Mammary epithelial cell (primary cell): Measurements from ENCODE around the gene ASB2.

Experiments used
- CTCF ChIP-seq, 2 donors: IDR thresholded peaks in 1 of 2; conservative IDR thresholded peaks in 1 of 2; 2 replicates each; pipeline ENCODE4 v1.5.1; 2011 to 2012; ENCODE audit warnings: inconsistent platforms in 2 of 2, low read length in 2 of 2, mild to moderate bottlenecking in 2 of 2, control low read depth in 1 of 2, low read depth in 1 of 2; ENCODE audit not compliant: insufficient read depth in 1 of 2; ENCODE audit errors: extremely low read depth in 1 of 2
- EZH2 ChIP-seq: IDR thresholded peaks from 2 replicates; pipeline ENCODE4 v1.6.1; 2012; ENCODE audit warnings: low read length, inconsistent platforms, borderline replicate concordance

DNA sequence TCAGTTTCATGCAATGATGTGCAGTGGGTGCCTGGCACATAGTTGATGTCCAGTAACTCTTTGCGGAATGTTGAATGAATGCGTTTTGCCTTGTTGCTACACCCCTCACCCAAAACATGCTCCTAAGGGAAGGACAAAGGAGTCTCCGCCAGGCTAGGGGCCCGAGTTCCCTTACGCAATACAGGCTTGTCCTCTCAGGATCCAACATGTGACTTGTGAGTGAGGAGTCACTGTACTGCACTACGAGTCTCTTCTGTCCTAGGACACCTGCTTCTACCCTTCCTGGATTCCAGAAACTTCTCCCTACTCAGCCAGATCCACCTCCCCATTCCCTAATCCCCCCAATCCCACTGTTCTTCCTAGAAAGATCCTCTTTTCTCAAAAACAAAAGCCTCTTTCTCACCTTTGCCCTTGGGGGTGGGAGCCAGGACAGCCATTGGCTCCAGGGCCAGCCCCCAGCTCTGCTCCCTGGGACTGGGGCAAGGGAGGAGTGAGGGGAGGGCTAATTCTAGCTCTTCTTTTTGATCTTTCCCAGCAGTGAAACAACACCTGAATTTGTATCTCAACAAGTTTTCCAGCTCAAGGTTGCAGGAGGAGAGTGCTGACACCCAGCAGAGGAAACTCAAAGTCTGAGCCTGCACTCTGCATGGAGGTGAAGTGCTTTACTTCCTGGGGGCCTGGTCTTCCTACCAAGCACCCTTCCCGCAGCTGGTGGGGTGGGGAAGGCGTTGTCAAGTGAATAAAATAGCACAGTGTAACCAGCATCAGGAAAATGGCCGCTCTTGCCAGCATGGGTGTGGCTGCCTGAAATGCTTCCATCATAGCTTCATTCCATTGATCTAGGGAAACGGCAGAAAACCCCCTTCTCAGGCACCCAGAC, 46.4 kb upstream of the ASB2 start:
- TF ChIP-seq CTCF (conservative IDR thresholded peaks at IDR 0.05 in 1 of 2, IDR thresholded peaks at IDR 0.05 in 1 of 2; ENCODE audit: extremely low read depth in 1 of 2, insufficient read depth in 1 of 2, low read depth in 1 of 2, low read length in 2 of 2) (no peak), EZH2 (no peak)
